ENCODE measurements around the gene DEXI.

GRCh38 chr16:10988879-10989278 lies 46.6 kb upstream of the DEXI start:
- TF ChIP-seq POLR2A (IDR thresholded peaks at IDR 0.05): no peak
- TF ChIP-seq POLR2AphosphoS5 (IDR thresholded peaks at IDR 0.05): no peak
